Left ventricle myocardium inferior (tissue), 1 donor: ENCODE measurements around the gene ANXA2R. TPM values are rescaled to one million over a fixed set of nuclear protein-coding genes. Genes with fewer than 3 reads are reported as not detected.

Experiments
- DNase-seq: peaks from one replicate; pipeline ENCODE4 v3.0.0-alpha.2; 2020
- H3K27ac ChIP-seq: fragments of 200-600 bp; replicated peaks from 2 replicates; pipeline ENCODE4 v1.8.0; 2021
- H3K27me3 ChIP-seq: fragments of 200-600 bp; 2 replicates; pipeline ENCODE4 v1.8.0; 2021; ENCODE audit warnings: low read depth
- H3K36me3 ChIP-seq: fragments of 200-600 bp; 2 replicates; pipeline ENCODE4 v1.8.0; 2021
- H3K4me1 ChIP-seq: fragments of 200-600 bp; 2 replicates; pipeline ENCODE4 v1.8.0; 2021
- H3K4me3 ChIP-seq: fragments of 200-600 bp; 2 replicates; pipeline ENCODE4 v1.8.0; 2021; ENCODE audit warnings: mild to moderate bottlenecking, moderate library complexity
- H3K9me3 ChIP-seq: fragments of 200-600 bp; replicated peaks from 2 replicates; pipeline ENCODE4 v1.8.0; 2021
- intact Hi-C: fragments of 100-400 bp; cut with micrococcal nuclease; formaldehyde crosslinking; loops from one replicate; pipeline ENCODE4 v1.11.0; 2022
- total RNA-seq: library from RNA; stranded (reverse); fragmentation: NEBNext Ultra II Directional; extraction: Animal tissue kit (Norgen Biotek cat#: 25700); gene quantifications from one replicate; pipeline ENCODE4 v1.2.1, GENCODE V29; 2021
- TF ChIP-seq, protein P1 (sequence below): fragments of 200-600 bp; IDR thresholded peaks from 2 replicates; pipeline ENCODE4 v1.8.0; 2021; ENCODE audit warnings: antibody characterized with exemption, mild to moderate bottlenecking, borderline replicate concordance
- donor health status: DM: no; HTN: yes; CAD: no; lungs with severe emphysema.

Gene ANXA2R
- total RNA-seq, 1 donor from 2014 or later, result 0.82 TPM

DNA sequence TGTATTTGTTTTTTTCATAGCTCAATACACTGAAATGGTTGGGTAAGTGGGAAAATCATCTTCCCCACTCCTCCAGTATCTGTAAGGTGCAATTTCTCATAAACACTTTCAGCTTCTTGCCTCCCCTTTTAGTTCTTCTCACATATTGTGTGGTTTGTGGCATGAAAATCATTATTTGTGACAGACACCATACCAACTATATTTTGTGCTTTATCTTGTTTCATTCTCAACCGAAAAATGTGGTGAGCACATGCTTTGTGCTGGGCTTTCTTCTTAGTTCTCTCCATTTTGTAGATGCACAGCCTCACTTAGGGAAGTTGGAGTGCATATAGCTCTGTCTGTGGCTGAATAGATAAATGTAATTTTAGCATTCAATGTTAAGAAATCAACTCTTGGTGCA, 6.4 kb upstream of the ANXA2R start:
- TF ChIP-seq, protein P1, sequence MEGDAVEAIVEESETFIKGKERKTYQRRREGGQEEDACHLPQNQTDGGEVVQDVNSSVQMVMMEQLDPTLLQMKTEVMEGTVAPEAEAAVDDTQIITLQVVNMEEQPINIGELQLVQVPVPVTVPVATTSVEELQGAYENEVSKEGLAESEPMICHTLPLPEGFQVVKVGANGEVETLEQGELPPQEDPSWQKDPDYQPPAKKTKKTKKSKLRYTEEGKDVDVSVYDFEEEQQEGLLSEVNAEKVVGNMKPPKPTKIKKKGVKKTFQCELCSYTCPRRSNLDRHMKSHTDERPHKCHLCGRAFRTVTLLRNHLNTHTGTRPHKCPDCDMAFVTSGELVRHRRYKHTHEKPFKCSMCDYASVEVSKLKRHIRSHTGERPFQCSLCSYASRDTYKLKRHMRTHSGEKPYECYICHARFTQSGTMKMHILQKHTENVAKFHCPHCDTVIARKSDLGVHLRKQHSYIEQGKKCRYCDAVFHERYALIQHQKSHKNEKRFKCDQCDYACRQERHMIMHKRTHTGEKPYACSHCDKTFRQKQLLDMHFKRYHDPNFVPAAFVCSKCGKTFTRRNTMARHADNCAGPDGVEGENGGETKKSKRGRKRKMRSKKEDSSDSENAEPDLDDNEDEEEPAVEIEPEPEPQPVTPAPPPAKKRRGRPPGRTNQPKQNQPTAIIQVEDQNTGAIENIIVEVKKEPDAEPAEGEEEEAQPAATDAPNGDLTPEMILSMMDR, result no peak
- intact Hi-C loops, result no loop called here
- Histone ChIP-seq H3K4me1 (peaks cover 27% of the 10 kb centered on the region), H3K36me3 (peaks cover 7% of the 10 kb centered on the region), H3K9me3 (no peaks in the 10 kb centered on the region), H3K27ac (no peak overlapping the region), H3K4me3 (no peak overlapping the region), H3K27me3 (peaks cover 39% of the 10 kb centered on the region)
- DNase-seq, result no peak

- H3K36me3 ChIP-seq, result no peaks in the 10 kb centered on the region
- H3K27me3 ChIP-seq, result peaks cover 52% of the 10 kb centered on the region
- DNase-seq, result no peak
- TF ChIP-seq, protein P1, result no peak
- no peak overlapping the region for H3K4me3 ChIP-seq
- intact Hi-C loops, result no loop called here
- no peaks in the 10 kb centered on the region for H3K9me3 ChIP-seq
- peaks cover 27% of the 10 kb centered on the region for H3K4me1 ChIP-seq
- no peak overlapping the region for H3K27ac ChIP-seq
These were observed 5.1 kb upstream of the ANXA2R start for GRCh38 chr5:43045236-43045635.

GRCh38 chr5:43044181-43044914, 4.2 kb upstream of the ANXA2R start:
- intact Hi-C loops, result no loop called here
- no peak for DNase-seq
- Histone ChIP-seq H3K9me3 (no peaks in the 10 kb centered on the region), H3K4me3 (peak overlapping the region; percentile 40), H3K36me3 (no peaks in the 10 kb centered on the region), H3K27me3 (peaks cover 60% of the 10 kb centered on the region), H3K4me1 (peaks cover 33% of the 10 kb centered on the region), H3K27ac (peak overlapping the region; percentile 63)
- TF ChIP-seq, protein P1, result no peak

DNA sequence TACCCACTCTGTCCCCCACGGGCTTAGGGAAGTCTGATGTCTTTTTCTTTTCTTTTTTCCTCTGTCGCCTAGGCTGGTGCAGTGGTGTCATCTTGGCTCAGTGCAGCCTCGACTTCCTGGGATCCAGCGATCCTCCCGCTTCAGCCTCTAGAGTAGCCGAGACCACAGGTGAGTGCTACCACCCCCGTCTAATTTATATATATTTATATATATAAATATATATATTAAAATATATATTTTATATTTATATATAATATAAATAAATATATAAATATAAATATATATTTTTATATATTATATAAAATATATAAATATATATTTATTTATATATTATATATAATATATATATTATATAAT, 3.3 kb upstream of the ANXA2R start:
- Histone ChIP-seq H3K9me3 (no peaks in the 10 kb centered on the region), H3K4me3 (peak overlapping the region; percentile 77), H3K4me1 (peaks cover 36% of the 10 kb centered on the region), H3K27ac (peak overlapping the region; percentile 98), H3K36me3 (no peaks in the 10 kb centered on the region), H3K27me3 (peaks cover 70% of the 10 kb centered on the region)
- intact Hi-C loops, result no loop called here
- no peak for DNase-seq
- TF ChIP-seq, protein P1, result no peak

DNA sequence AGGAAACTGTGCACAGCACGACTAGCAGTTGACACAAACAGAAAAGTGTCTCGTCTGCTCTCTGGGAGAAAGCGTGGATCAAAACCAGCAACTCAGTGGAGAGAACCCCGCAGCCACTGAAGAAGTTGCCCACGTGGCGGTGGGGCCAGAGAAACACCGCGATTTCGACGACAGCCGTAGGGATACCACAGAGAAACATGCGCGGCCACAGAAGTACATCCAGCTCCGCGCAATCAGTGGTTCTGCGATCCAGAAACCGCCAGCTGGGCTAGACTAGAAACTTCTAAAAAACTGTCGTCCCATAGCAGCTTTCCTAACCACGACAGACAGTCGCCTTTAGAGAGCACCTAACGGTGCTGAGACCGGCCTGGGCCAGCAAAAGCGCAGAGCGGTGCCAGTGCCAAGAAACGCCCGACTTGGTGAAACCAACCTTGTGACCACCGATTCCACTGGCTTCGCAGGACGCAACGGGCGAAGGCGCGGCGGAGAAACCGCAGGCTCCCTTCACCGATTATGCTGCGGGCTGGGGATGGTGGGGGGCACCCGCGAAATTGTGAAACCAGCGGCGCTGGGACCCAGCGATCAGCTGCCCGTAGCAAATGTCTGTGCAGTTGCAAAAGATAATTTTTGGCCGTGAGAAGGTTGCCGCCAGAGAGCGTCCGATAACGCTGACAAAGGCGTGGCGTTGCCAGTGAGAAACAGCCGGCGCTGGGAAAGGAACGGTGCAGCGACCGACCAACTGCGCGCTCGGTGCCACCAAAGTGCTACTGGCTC, 2.7 kb upstream of the ANXA2R start:
- no peaks in the 10 kb centered on the region for H3K9me3 ChIP-seq
- H3K27me3 ChIP-seq, result peaks cover 76% of the 10 kb centered on the region
- no peaks in the 10 kb centered on the region for H3K36me3 ChIP-seq
- TF ChIP-seq, protein P1, result no peak
- peak; percentile 68 for DNase-seq
- peak overlapping the region; percentile 98 for H3K27ac ChIP-seq
- peak overlapping the region; percentile 77 for H3K4me3 ChIP-seq
- peaks cover 37% of the 10 kb centered on the region for H3K4me1 ChIP-seq
- intact Hi-C loops, result no loop called here
